Kidney glomerular epithelial cell (primary cell): ENCODE data around the gene GIMAP4.
"Not testable (repeated sequence)": the region's sequence is repeated elsewhere in the genome, so short reads cannot be mapped to it uniquely, and the experiment has no call there.

Experiments used
- DNase-seq: peaks from one replicate; lab custom pipeline; 2025; lab: John Stamatoyannopoulos, UW

The GIMAP4 gene

GRCh38 chr7:150567169-150567568 is at the start of gene GIMAP4:
Gene GIMAP4, plus strand, starts transcription at chr7:150567390. Its CDS starts 2,512 bp downstream, at chr7:150569902.
- no peak for DNase-seq

- no peak for DNase-seq
Measured at GRCh38 chr7:150519310-150519709, 47.9 kb upstream of the GIMAP4 start.

GRCh38 chr7:150520145-150520544 is 47.0 kb upstream of the GIMAP4 start:
- DNase-seq: no peak

GRCh38 chr7:150522931-150523330 is 44.3 kb upstream of the GIMAP4 start:
- DNase-seq: not testable (repeated sequence)

- DNase-seq: no peak
Measured at GRCh38 chr7:150524018-150524417, 43.2 kb upstream of the GIMAP4 start.

GRCh38 chr7:150531704-150532103 is 35.5 kb upstream of the GIMAP4 start:
- DNase-seq: no peak

GRCh38 chr7:150538259-150538658 is 28.9 kb upstream of the GIMAP4 start:
- DNase-seq: no peak

GRCh38 chr7:150553163-150553562 is 14.0 kb upstream of the GIMAP4 start:
- DNase-seq: no peak

GRCh38 chr7:150556521-150557138 is 10.6 kb upstream of the GIMAP4 start:
- no peak for DNase-seq

- no peak for DNase-seq
Measured at GRCh38 chr7:150560486-150560885, 6.7 kb upstream of the GIMAP4 start.

- DNase-seq: no peak
Measured at GRCh38 chr7:150562919-150563318, 4.3 kb upstream of the GIMAP4 start.

GRCh38 chr7:150564006-150564405 is 3.2 kb upstream of the GIMAP4 start:
- no peak for DNase-seq

GRCh38 chr7:150564566-150564965 is 2.6 kb upstream of the GIMAP4 start:
- DNase-seq: no peak

GRCh38 chr7:150565239-150565638 is 2.0 kb upstream of the GIMAP4 start:
- DNase-seq: no peak

- DNase-seq: no peak
Measured at GRCh38 chr7:150566123-150566522, 1.1 kb upstream of the GIMAP4 start.

GRCh38 chr7:150566572-150566971 is 618 bp upstream of the GIMAP4 start:
- no peak for DNase-seq

- no peak for DNase-seq
Measured at GRCh38 chr7:150567871-150568301, 696 bp downstream of the GIMAP4 start.

- no peak for DNase-seq
Measured at GRCh38 chr7:150568714-150569113, 1.5 kb downstream of the GIMAP4 start.

- DNase-seq: no peak
Measured at GRCh38 chr7:150569245-150569955, 2.2 kb downstream of the GIMAP4 start.

- DNase-seq: no peak
Measured at GRCh38 chr7:150570556-150571465, 3.6 kb downstream of the GIMAP4 start.

GRCh38 chr7:150572496-150572895 is 5.3 kb downstream of the GIMAP4 start:
- DNase-seq: no peak

GRCh38 chr7:150579979-150580637 is 12.9 kb downstream of the GIMAP4 start:
- DNase-seq: not testable (repeated sequence)
